Stimulated activated CD8-positive, alpha-beta memory T cell treated with anti-CD3 and anti-CD28 coated beads, Interleukin-4, amount 100 ng/mL, for 1 hour (primary cell): ENCODE data around the gene FZD10.

Experiments used
- DNase-seq, 2 donors: peaks; one replicate each; pipeline ENCODE4 v3.0.0-alpha.2; 2020; ENCODE audit warnings: low read depth in 2 of 2, low spot score in 1 of 2

Gene FZD10

GRCh38 chr12:130152386-130152785, 9.9 kb upstream of the FZD10 start:
- DNase-seq: no peak

GRCh38 chr12:130153803-130154202, 8.5 kb upstream of the FZD10 start:
- no peak for DNase-seq

GRCh38 chr12:130154276-130155070, 7.8 kb upstream of the FZD10 start:
- no peak for DNase-seq

DNA sequence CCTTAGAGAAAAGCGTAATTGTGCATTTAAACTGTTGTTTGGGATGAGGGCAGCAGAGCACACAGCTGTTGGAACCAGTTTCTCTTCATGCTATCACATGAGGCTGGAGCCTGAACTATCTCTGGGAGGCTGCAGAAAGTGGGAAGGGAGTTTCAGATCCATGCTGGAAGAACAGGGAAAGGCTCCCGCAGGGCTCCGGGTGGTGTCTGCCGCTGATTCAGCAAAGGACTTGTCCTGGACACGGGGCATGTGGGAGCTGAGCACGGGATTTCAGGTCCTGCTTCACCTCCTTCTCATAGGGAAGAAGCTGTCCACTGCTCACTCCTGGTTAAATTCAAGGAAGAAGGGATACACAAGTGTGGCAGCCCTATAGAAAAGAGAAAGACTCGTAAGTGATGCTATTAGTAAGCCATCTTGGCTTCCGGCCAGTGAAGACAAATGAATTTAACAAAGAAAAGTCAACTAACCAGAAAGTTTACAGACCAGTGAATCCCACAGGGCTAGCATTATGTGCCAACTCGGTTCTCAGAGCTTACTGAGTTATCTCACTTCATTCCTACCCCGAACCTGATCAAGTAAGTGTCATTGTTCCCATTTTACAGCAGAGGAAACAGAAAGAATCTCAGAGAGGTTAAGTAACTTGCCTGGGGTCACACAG, 6.7 kb upstream of the FZD10 start:
- no peak for DNase-seq

DNA sequence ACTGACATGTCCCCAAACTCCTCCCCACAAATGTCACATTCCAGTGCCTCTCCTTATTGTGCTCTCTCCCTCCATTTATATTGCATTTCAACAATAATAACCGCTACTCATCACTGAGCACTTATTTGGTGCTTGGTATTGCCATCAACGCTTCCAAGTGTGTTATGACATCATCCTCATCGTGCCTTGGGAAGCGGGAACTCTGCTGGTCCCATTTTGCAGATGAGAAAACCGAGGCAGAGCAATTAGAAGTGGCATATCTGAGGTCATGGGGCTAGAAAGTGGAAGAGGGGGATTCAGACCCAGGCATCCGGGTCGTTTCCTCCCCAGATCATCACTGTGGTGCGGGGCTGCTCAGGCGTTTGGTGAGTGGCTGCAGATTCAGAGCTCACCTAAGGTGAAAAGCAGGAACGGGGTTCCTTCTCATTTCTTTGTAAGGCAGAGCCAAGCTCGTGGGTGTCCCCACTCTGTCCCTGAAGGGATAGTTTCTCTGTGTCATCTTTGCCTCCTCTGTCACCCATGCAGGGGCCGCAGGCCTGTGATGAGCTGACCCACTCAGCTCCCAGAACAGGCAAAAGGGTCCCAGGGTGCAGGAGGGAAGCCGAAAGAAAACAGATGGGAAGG, 5.5 kb upstream of the FZD10 start:
- DNase-seq: no peak

DNA sequence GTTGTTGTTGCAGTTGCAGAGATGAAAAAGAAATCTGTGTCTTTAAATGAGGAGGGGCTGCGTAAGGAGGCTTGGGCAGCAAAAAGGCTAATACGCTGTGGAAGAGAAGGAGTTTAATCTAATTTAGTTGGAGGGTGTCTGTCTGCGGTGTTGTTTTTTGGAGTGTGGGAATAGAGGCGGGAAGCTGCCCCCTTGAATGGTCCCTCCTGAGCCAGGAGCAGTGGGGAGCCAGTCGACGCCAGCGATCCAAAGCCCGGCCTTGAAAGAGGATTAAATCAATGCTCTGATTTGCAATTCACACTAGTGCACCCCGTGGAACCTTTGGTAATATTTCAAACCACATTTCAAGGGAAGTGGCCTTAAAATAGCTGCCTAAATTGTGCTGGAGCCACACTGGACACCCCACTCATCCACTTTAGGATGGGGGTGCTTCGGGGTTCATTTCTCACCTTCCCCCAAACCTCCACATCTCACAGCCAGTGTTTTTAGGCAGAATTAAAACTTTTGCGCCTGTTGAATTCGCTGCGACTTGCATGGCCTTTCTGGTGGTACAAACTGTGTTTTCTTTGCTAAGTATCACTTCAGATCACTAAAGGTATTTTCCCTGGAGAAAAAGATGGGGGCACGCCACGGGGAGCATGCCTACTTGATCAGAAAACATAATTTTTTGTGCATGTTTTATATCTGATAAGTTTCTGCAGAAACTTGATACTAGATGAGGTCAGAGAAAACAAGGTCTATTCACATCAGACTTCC, 4.1 kb upstream of the FZD10 start:
- DNase-seq: no peak

- DNase-seq: no peak
Observed at GRCh38 chr12:130158754-130159059, 3.6 kb upstream of the FZD10 start.

DNA sequence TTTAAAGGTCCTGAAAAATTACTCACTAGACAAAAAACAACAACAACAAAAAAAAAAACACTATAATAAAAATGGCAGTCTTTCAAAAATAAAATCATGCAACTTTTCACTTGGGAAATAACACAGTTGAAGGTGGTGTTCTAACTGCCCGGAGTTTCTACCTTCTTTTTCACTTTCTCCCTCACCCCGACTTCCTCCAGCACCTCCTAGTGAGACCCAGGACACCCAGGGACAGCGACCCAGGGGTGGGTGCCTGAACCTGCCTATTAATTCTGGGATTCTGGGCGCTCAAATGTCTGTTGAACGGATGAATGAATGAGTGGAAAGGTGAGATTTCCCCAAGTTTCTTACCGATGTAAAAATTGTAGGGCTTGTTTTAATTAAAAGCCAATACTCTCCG, 2.0 kb upstream of the FZD10 start:
- no peak for DNase-seq

GRCh38 chr12:130160711-130161231, 1.5 kb upstream of the FZD10 start:
- DNase-seq: no peak

GRCh38 chr12:130161261-130162243, 712 bp upstream of the FZD10 start:
- DNase-seq: no peak

DNA sequence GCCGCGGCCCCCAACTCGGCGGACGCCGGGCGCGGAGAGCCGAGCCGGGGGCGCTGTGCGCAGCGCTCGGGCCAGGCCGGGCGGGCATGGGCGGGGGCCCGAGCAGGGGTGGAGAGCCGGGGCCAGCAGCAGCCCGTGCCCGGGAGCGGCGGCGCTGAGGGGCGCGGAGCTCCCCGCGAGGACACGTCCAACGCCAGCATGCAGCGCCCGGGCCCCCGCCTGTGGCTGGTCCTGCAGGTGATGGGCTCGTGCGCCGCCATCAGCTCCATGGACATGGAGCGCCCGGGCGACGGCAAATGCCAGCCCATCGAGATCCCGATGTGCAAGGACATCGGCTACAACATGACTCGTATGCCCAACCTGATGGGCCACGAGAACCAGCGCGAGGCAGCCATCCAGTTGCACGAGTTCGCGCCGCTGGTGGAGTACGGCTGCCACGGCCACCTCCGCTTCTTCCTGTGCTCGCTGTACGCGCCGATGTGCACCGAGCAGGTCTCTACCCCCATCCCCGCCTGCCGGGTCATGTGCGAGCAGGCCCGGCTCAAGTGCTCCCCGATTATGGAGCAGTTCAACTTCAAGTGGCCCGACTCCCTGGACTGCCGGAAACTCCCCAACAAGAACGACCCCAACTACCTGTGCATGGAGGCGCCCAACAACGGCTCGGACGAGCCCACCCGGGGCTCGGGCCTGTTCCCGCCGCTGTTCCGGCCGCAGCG, 639 bp downstream of the FZD10 start:
- DNase-seq: no peak

GRCh38 chr12:130163461-130164215, 1.4 kb downstream of the FZD10 start:
- no peak for DNase-seq

DNA sequence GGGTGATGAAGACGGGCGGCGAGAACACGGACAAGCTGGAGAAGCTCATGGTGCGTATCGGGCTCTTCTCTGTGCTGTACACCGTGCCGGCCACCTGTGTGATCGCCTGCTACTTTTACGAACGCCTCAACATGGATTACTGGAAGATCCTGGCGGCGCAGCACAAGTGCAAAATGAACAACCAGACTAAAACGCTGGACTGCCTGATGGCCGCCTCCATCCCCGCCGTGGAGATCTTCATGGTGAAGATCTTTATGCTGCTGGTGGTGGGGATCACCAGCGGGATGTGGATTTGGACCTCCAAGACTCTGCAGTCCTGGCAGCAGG, 1.9 kb downstream of the FZD10 start:
- no peak for DNase-seq

DNA sequence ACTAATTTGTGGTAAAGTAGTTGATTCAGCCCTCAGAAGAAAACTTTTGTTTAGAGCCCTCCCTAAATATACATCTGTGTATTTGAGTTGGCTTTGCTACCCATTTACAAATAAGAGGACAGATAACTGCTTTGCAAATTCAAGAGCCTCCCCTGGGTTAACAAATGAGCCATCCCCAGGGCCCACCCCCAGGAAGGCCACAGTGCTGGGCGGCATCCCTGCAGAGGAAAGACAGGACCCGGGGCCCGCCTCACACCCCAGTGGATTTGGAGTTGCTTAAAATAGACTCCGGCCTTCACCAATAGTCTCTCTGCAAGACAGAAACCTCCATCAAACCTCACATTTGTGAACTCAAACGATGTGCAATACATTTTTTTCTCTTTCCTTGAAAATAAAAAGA, 2.7 kb downstream of the FZD10 start:
- DNase-seq: no peak

DNA sequence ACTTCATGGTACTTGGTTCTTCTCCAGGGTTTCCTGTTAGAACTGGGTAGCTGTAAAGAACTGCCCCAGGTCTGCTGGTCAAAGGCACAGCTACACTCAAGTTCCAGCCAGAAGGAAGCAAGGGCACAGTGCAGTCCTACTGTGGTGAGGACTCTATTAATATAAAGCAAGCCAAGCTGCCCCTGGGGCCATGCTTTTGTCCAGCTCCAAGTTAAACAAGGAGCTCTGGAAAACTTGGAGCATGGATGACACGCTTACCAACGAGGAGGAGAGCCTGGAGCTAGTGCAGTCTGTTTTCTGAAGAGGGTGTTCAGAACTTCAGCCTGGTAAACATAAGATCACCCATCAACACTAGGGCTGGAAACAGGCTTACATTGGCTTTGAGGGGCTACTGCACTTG, 4.0 kb downstream of the FZD10 start:
- no peak for DNase-seq

GRCh38 chr12:130167537-130167936, 5.3 kb downstream of the FZD10 start:
- no peak for DNase-seq

- DNase-seq: no peak
Observed at GRCh38 chr12:130169256-130169655, 7.0 kb downstream of the FZD10 start.

DNA sequence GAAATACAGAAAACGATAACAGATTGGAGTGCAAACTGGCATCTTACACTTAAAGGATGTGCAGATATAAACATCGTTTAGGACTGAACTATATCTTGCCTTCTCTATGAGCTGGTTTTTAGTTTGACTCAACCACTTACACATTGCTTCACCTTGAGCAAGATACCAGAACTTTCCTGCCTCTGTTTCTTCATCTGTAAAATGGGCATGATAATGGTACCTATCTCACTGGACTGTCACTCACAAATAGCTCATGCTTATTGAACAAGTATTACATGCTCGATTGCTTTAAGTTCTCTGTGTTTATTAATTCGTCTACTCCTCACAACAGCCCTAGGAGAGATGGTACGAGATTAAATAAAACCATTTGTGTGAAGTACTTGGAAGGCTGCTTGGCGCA, 7.7 kb downstream of the FZD10 start:
- no peak for DNase-seq

- no peak for DNase-seq
Observed at GRCh38 chr12:130170611-130171010, 8.3 kb downstream of the FZD10 start.
